HL-60 (cell line): ENCODE data around the gene SNTG2.

Experiments
- GABPA ChIP-seq: IDR thresholded peaks from 2 replicates; pipeline ENCODE4 v1.6.1; 2012; ENCODE audit warnings: low read depth
- POLR2AphosphoS5 ChIP-seq: IDR thresholded peaks from 2 replicates; pipeline ENCODE4 v1.6.1; 2012; ENCODE audit warnings: low read depth
- TF ChIP-seq, protein P1 (sequence below): IDR thresholded peaks from one replicate; pipeline ENCODE4 v1.5.1; 2011; ENCODE audit warnings: low read length, control low read depth, inconsistent platforms; ENCODE audit not compliant: insufficient read depth
- TF ChIP-seq, protein P2 (sequence below): IDR thresholded peaks from 2 replicates; pipeline ENCODE4 v1.6.1; 2012; ENCODE audit warnings: low read depth; ENCODE audit not compliant: insufficient replicate concordance

GRCh38 chr2:1307670-1308069, 357.0 kb downstream of the SNTG2 start:
- TF ChIP-seq POLR2AphosphoS5 (no peak), GABPA (no peak)
- TF ChIP-seq, protein P1, sequence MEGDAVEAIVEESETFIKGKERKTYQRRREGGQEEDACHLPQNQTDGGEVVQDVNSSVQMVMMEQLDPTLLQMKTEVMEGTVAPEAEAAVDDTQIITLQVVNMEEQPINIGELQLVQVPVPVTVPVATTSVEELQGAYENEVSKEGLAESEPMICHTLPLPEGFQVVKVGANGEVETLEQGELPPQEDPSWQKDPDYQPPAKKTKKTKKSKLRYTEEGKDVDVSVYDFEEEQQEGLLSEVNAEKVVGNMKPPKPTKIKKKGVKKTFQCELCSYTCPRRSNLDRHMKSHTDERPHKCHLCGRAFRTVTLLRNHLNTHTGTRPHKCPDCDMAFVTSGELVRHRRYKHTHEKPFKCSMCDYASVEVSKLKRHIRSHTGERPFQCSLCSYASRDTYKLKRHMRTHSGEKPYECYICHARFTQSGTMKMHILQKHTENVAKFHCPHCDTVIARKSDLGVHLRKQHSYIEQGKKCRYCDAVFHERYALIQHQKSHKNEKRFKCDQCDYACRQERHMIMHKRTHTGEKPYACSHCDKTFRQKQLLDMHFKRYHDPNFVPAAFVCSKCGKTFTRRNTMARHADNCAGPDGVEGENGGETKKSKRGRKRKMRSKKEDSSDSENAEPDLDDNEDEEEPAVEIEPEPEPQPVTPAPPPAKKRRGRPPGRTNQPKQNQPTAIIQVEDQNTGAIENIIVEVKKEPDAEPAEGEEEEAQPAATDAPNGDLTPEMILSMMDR, result no peak
- TF ChIP-seq, protein P2, sequence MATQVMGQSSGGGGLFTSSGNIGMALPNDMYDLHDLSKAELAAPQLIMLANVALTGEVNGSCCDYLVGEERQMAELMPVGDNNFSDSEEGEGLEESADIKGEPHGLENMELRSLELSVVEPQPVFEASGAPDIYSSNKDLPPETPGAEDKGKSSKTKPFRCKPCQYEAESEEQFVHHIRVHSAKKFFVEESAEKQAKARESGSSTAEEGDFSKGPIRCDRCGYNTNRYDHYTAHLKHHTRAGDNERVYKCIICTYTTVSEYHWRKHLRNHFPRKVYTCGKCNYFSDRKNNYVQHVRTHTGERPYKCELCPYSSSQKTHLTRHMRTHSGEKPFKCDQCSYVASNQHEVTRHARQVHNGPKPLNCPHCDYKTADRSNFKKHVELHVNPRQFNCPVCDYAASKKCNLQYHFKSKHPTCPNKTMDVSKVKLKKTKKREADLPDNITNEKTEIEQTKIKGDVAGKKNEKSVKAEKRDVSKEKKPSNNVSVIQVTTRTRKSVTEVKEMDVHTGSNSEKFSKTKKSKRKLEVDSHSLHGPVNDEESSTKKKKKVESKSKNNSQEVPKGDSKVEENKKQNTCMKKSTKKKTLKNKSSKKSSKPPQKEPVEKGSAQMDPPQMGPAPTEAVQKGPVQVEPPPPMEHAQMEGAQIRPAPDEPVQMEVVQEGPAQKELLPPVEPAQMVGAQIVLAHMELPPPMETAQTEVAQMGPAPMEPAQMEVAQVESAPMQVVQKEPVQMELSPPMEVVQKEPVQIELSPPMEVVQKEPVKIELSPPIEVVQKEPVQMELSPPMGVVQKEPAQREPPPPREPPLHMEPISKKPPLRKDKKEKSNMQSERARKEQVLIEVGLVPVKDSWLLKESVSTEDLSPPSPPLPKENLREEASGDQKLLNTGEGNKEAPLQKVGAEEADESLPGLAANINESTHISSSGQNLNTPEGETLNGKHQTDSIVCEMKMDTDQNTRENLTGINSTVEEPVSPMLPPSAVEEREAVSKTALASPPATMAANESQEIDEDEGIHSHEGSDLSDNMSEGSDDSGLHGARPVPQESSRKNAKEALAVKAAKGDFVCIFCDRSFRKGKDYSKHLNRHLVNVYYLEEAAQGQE, result no peak
